ENCODE data around the gene RAB17. TPM values are rescaled to one million over a fixed set of nuclear protein-coding genes. Genes with fewer than 3 reads are reported as not detected.
A peak's percentile ranks its signal among the peaks of the same experiment; 100 is the strongest.

RAB17 gene
- total RNA-seq, 2 donors from 2014 or later, result 12.6 to 13.6 TPM

DNA sequence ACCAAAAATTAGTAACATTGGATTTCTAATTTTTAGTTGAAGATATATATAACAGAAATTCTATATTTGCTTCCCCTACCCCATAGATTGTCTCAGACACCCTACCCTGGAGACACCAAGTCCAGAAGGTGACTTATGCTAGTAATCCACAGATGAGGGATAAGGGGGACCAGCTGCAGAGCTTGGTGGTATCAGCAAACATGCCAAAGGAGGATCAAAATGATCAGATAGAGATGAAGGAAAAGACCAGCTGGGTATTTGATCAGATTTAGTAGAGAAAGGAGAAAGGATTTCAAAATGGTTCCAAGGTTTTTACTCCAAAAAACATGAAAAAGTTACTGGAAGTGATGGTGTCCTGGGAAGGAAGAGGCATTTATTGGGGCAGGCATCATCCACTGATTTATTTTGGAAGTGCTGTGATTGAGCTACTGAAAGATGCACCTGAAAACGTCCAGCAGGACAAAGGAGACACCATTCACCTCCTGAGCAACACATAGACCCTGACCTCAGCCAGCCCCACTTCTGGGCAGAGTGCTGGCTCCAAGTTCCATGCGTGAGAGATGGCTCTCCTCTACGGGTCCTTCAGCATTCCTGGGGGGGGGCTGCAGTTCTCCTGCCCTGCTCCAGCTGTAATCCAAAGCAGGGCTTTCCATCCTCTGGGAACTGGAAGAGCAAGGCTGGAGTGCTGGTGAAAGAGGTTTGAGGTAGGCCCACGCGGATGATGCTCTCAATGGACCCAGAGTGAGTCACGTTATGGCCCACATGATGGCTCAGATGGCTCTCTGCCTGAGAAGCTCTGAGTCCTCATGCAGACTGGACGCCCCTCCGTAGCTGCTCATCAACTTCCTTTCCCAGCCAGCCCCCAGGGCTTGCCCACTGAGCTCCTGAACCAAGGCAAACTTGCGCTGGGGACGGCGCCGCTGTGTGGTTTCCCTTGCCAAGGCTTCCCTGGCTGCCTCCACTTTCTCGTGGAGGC lies 33.2 kb upstream of the RAB17 start:
- no peaks in the 10 kb centered on the region for H3K9me3 ChIP-seq
- WGBS, result 75% methylated on average over 13 of the region's 13 CpGs
- no peaks in the 10 kb centered on the region for H3K36me3 ChIP-seq

DNA sequence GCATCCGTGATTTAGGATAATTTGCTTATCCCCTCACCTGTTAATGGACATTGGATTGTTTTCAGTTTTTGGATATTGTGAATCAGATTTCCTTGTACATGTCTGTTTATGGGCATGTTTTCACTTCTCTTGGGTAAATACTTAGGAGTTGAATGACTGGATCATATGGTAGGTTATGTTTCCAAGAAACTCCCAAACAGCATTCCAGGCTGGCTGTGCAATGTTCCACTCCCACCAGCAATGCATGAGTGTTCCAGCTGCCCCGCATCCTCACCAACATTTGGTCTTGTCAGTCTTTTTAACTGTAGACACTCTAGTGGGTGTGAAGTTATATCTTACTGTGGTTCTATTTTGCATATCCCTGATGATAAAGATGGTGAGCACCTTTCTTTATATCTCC lies 27.9 kb upstream of the RAB17 start:
- TF ChIP-seq POLR2AphosphoS5 (IDR thresholded peaks at IDR 0.05) (no peak), POLR2A (IDR thresholded peaks at IDR 0.05) (no peak)
- TF ChIP-seq, protein P1, sequence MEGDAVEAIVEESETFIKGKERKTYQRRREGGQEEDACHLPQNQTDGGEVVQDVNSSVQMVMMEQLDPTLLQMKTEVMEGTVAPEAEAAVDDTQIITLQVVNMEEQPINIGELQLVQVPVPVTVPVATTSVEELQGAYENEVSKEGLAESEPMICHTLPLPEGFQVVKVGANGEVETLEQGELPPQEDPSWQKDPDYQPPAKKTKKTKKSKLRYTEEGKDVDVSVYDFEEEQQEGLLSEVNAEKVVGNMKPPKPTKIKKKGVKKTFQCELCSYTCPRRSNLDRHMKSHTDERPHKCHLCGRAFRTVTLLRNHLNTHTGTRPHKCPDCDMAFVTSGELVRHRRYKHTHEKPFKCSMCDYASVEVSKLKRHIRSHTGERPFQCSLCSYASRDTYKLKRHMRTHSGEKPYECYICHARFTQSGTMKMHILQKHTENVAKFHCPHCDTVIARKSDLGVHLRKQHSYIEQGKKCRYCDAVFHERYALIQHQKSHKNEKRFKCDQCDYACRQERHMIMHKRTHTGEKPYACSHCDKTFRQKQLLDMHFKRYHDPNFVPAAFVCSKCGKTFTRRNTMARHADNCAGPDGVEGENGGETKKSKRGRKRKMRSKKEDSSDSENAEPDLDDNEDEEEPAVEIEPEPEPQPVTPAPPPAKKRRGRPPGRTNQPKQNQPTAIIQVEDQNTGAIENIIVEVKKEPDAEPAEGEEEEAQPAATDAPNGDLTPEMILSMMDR (IDR thresholded peaks at IDR 0.05), result no peak
- intact Hi-C loops (cut with DNase I), result no loop called here
- H3K4me1 ChIP-seq (replicated peaks), result no peaks in the 10 kb centered on the region
- H3K36me3 ChIP-seq, result no peaks in the 10 kb centered on the region
- 84% methylated on average over 2 of the region's 2 CpGs for WGBS
- no peaks in the 10 kb centered on the region for H3K9me3 ChIP-seq
- H3K27me3 ChIP-seq (replicated peaks; ENCODE audit: insufficient read depth), result no peaks in the 10 kb centered on the region
- H3K27ac ChIP-seq, result no peak overlapping the region
- no peak overlapping the region for H3K4me3 ChIP-seq
- no peak for DNase-seq (ENCODE audit: low spot score)

More for the DNA sequence above, 33.2 kb upstream of the RAB17 start:
- intact Hi-C loops (cut with DNase I), result no loop called here
- TF ChIP-seq POLR2AphosphoS5 (IDR thresholded peaks at IDR 0.05), result no peak
- Histone ChIP-seq H3K4me1 (replicated peaks) (peaks cover 5% of the 10 kb centered on the region), H3K27me3 (replicated peaks; ENCODE audit: insufficient read depth) (no peaks in the 10 kb centered on the region), H3K27ac (no peak overlapping the region), H3K4me3 (no peak overlapping the region)
- no peak for DNase-seq (ENCODE audit: low spot score)

DNA sequence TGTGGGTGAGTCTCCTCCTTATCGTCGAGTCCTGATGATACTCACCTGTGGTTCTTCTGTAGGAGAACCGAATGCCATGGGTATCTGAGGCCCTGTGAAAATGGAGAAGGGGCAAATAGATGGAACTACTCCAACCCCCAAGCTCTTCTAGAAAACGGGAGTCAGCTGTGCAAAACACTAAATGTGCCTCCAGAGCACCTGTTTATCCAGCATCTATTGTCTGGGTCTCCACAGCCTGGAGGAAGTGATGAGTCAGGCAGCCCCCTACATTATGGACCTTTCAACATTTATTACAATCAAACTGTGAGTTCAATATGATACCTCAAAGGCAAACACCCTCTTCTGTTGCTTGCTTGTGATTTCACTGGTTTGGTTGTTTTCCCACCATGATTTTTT lies 27.1 kb upstream of the RAB17 start:
- no peaks in the 10 kb centered on the region for H3K4me1 ChIP-seq (replicated peaks)
- H3K4me3 ChIP-seq, result no peak overlapping the region
- H3K9me3 ChIP-seq, result no peaks in the 10 kb centered on the region
- no peaks in the 10 kb centered on the region for H3K36me3 ChIP-seq
- TF ChIP-seq POLR2AphosphoS5 (IDR thresholded peaks at IDR 0.05), result no peak
- TF ChIP-seq, protein P1 (IDR thresholded peaks at IDR 0.05), result no peak
- TF ChIP-seq POLR2A (IDR thresholded peaks at IDR 0.05), result no peak
- intact Hi-C loops (cut with DNase I), result no loop called here
- no peak overlapping the region for H3K27ac ChIP-seq
- 68% methylated on average over 4 of the region's 4 CpGs for WGBS
- no peaks in the 10 kb centered on the region for H3K27me3 ChIP-seq (replicated peaks; ENCODE audit: insufficient read depth)
- no peak for DNase-seq (ENCODE audit: low spot score)

DNA sequence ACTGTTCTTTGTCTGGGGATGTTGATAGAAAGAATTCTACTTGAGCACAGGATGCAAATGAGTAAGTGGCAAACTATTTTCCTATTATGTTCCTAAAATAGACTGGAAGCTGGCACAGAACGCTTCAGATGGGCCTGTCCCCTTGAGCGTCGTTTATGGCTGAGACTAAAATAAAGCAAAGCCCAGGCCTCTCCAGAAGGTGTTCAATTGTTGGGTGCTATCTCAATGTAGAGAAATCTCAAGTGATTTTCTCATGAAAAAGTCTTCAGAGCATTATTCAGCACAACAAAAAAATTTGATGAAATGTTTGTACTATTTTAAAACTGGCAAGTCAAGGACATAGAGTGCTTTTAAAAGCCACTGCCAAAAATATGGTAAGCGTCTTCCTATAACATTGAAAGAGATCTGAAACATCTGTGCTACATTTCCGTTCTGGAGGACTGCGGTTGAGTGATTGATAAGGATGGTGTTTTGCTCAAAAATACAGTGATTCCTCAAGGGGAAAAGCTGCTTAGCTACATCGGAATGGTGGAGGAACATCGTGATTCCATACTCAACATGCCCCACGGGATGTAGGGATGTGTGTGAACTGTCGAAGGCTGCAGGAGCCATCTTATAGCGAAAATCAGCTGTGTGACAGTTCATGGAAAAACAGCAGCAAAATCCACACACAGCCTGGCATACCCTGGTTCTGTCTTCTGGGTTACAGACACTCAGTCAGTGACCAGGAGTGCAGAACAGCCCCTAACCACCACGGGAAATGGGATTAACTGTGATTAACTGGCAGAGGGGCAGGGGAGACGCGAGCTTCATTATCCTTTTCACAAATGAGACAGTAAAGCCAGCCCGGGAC lies 26.4 kb upstream of the RAB17 start:
- WGBS, result 53% methylated on average over 15 of the region's 15 CpGs
- H3K4me1 ChIP-seq (replicated peaks), result no peaks in the 10 kb centered on the region
- no peaks in the 10 kb centered on the region for H3K36me3 ChIP-seq
- no peaks in the 10 kb centered on the region for H3K27me3 ChIP-seq (replicated peaks; ENCODE audit: insufficient read depth)
- intact Hi-C loops (cut with DNase I), result no loop called here
- H3K9me3 ChIP-seq, result no peaks in the 10 kb centered on the region
- DNase-seq (ENCODE audit: low spot score), result no peak
- H3K4me3 ChIP-seq, result no peak overlapping the region
- TF ChIP-seq POLR2AphosphoS5 (IDR thresholded peaks at IDR 0.05) (peak; percentile 55), POLR2A (IDR thresholded peaks at IDR 0.05) (no peak)
- TF ChIP-seq, protein P1 (IDR thresholded peaks at IDR 0.05), result no peak
- peak overlapping the region; percentile 66 to 67 for H3K27ac ChIP-seq

DNA sequence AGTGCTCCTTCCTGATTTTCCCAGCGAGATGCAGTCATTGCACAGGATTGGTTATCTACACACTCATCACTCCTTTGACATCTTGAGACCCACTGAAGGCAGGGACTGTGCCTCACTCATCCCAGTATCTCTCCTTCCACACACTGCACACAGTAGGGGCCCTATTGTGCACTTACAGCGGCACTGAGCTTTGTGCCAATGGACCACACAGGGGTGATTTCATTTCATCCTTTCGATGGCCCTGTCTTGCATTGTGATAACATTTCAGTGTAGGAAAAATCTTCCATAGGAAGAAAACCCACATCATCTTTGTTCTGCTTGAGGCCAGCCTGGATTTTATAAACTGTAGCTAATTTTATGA lies 25.8 kb upstream of the RAB17 start:
- TF ChIP-seq POLR2AphosphoS5 (IDR thresholded peaks at IDR 0.05), result no peak
- H3K36me3 ChIP-seq, result no peaks in the 10 kb centered on the region
- no peaks in the 10 kb centered on the region for H3K9me3 ChIP-seq
- DNase-seq (ENCODE audit: low spot score), result no peak
- intact Hi-C loops (cut with DNase I), result no loop called here
- no peaks in the 10 kb centered on the region for H3K27me3 ChIP-seq (replicated peaks; ENCODE audit: insufficient read depth)
- no peak overlapping the region for H3K4me3 ChIP-seq
- H3K4me1 ChIP-seq (replicated peaks), result no peaks in the 10 kb centered on the region
- H3K27ac ChIP-seq, result peak overlapping the region; percentile 66 to 67
- WGBS, result 49% methylated on average over 3 of the region's 3 CpGs

Measured in prostate gland (tissue), 2 donors.